CD4-positive, alpha-beta T cell treated with Interleukin-21 for 1 hour (primary cell): ENCODE measurements around the gene HSPA2.
"Not testable (repeated sequence)": the region's sequence is repeated elsewhere in the genome, so short reads cannot be mapped to it uniquely, and the experiment has no call there.

Experiments
- DNase-seq: peaks from one replicate; pipeline ENCODE4 v3.0.0-alpha.2; 2020

Gene HSPA2

GRCh38 chr14:64515053-64515452 is 25.5 kb upstream of the HSPA2 start:
- no peak for DNase-seq

- DNase-seq: no peak
These were observed 23.6 kb upstream of the HSPA2 start for GRCh38 chr14:64516969-64517368.

- DNase-seq: not testable (repeated sequence)
These were observed 22.9 kb upstream of the HSPA2 start for GRCh38 chr14:64517667-64518066.

GRCh38 chr14:64518229-64518628 is 22.3 kb upstream of the HSPA2 start:
- no peak for DNase-seq

GRCh38 chr14:64520699-64521098 is 19.8 kb upstream of the HSPA2 start:
- no peak for DNase-seq

GRCh38 chr14:64522591-64523355 is 17.8 kb upstream of the HSPA2 start:
- DNase-seq: no peak

- DNase-seq: no peak
These were observed 15.2 kb upstream of the HSPA2 start for GRCh38 chr14:64525354-64525753.

- DNase-seq: no peak
These were observed 9.0 kb upstream of the HSPA2 start for GRCh38 chr14:64531567-64531966.

GRCh38 chr14:64536488-64537245 is 3.9 kb upstream of the HSPA2 start:
- DNase-seq: no peak

- DNase-seq: peak; percentile 4
These were observed 875 bp downstream of the HSPA2 start for GRCh38 chr14:64541261-64541971.

GRCh38 chr14:64541972-64542835 is 1.7 kb downstream of the HSPA2 start:
- peak; percentile 13 for DNase-seq

GRCh38 chr14:64542836-64543201 is 2.3 kb downstream of the HSPA2 start:
- DNase-seq: no peak

- no peak for DNase-seq
These were observed 4.2 kb downstream of the HSPA2 start for GRCh38 chr14:64544607-64545312.

- no peak for DNase-seq
These were observed 8.5 kb downstream of the HSPA2 start for GRCh38 chr14:64549016-64549415.

- DNase-seq: peak; percentile 42
These were observed 9.5 kb downstream of the HSPA2 start, which contains the start of gene PPP1R36 for GRCh38 chr14:64549791-64550620. Gene PPP1R36 (plus strand): TSS chr14:64549961. CDS start chr14:64549998, 37 bp downstream.

GRCh38 chr14:64550621-64551333 is 10.2 kb downstream of the HSPA2 start:
- DNase-seq: no peak

GRCh38 chr14:64554556-64554955 is 14.0 kb downstream of the HSPA2 start:
- DNase-seq: no peak

- DNase-seq: no peak
These were observed 16.0 kb downstream of the HSPA2 start for GRCh38 chr14:64556526-64556925.

- DNase-seq: not testable (repeated sequence)
These were observed 17.7 kb downstream of the HSPA2 start for GRCh38 chr14:64558216-64558615.

GRCh38 chr14:64561631-64562030 is 21.1 kb downstream of the HSPA2 start:
- DNase-seq: no peak
